Left ventricle myocardium inferior (tissue), 1 donor: Measurements from ENCODE around the gene TMEM185B. TPM values are rescaled to one million over a fixed set of nuclear protein-coding genes. Genes with fewer than 3 reads are reported as not detected.
"Not testable (repeated sequence)": the region's sequence is repeated elsewhere in the genome, so short reads cannot be mapped to it uniquely, and the experiment has no call there.

Experiments used
- DNase-seq: peaks from one replicate; pipeline ENCODE4 v3.0.0-alpha.2; 2020
- H3K27ac ChIP-seq: fragments of 200-600 bp; replicated peaks from 2 replicates; pipeline ENCODE4 v1.8.0; 2021
- H3K27me3 ChIP-seq: fragments of 200-600 bp; 2 replicates; pipeline ENCODE4 v1.8.0; 2021; ENCODE audit warnings: low read depth
- H3K36me3 ChIP-seq: fragments of 200-600 bp; 2 replicates; pipeline ENCODE4 v1.8.0; 2021
- H3K4me1 ChIP-seq: fragments of 200-600 bp; 2 replicates; pipeline ENCODE4 v1.8.0; 2021
- H3K4me3 ChIP-seq: fragments of 200-600 bp; 2 replicates; pipeline ENCODE4 v1.8.0; 2021; ENCODE audit warnings: mild to moderate bottlenecking, moderate library complexity
- H3K9me3 ChIP-seq: fragments of 200-600 bp; replicated peaks from 2 replicates; pipeline ENCODE4 v1.8.0; 2021
- CTCF ChIP-seq: fragments of 200-600 bp; IDR thresholded peaks from 2 replicates; pipeline ENCODE4 v1.8.0; 2021; ENCODE audit warnings: antibody characterized with exemption, mild to moderate bottlenecking, borderline replicate concordance
- intact Hi-C: fragments of 100-400 bp; cut with micrococcal nuclease; formaldehyde crosslinking; loops from one replicate; pipeline ENCODE4 v1.11.0; 2022
- total RNA-seq: library from RNA; stranded (reverse); fragmentation: NEBNext Ultra II Directional; extraction: Animal tissue kit (Norgen Biotek cat#: 25700); gene quantifications from one replicate; pipeline ENCODE4 v1.2.1, GENCODE V29; 2021
- donor health status: DM: no; HTN: yes; CAD: no; lungs with severe emphysema.

Gene TMEM185B
- total RNA-seq, 1 donor from 2014 or later: 21.0 TPM

GRCh38 chr2:120265006-120265405 lies 41.8 kb upstream of the TMEM185B start:
- H3K9me3 ChIP-seq: peaks cover 6% of the 10 kb centered on the region
- peaks cover 58% of the 10 kb centered on the region for H3K4me1 ChIP-seq
- TF ChIP-seq CTCF: no peak
- no peaks in the 10 kb centered on the region for H3K27me3 ChIP-seq
- H3K27ac ChIP-seq: no peak overlapping the region
- no peak overlapping the region for H3K4me3 ChIP-seq
- intact Hi-C loops: no loop called here
- DNase-seq: no peak
- H3K36me3 ChIP-seq: peaks cover 3% of the 10 kb centered on the region

GRCh38 chr2:120262761-120263428 lies 39.7 kb upstream of the TMEM185B start:
- Histone ChIP-seq H3K9me3 (peaks cover 6% of the 10 kb centered on the region), H3K27me3 (no peaks in the 10 kb centered on the region), H3K4me1 (peaks cover 52% of the 10 kb centered on the region), H3K36me3 (no peaks in the 10 kb centered on the region), H3K27ac (no peak overlapping the region), H3K4me3 (no peak overlapping the region)
- intact Hi-C loops: no loop called here
- DNase-seq: no peak
- TF ChIP-seq CTCF: no peak

GRCh38 chr2:120262150-120262549 lies 39.0 kb upstream of the TMEM185B start:
- peaks cover 6% of the 10 kb centered on the region for H3K9me3 ChIP-seq

GRCh38 chr2:120261387-120262006 lies 38.3 kb upstream of the TMEM185B start:
- Histone ChIP-seq H3K4me3 (no peak overlapping the region), H3K36me3 (no peaks in the 10 kb centered on the region), H3K27ac (no peak overlapping the region), H3K27me3 (no peaks in the 10 kb centered on the region), H3K4me1 (peaks cover 60% of the 10 kb centered on the region), H3K9me3 (peaks cover 6% of the 10 kb centered on the region)
- DNase-seq: no peak
- intact Hi-C loops: no loop called here
- no peak for TF ChIP-seq CTCF

More at GRCh38 chr2:120262150-120262549, 39.0 kb upstream of the TMEM185B start:
- Histone ChIP-seq H3K4me1 (peaks cover 60% of the 10 kb centered on the region), H3K4me3 (no peak overlapping the region), H3K27ac (no peak overlapping the region), H3K36me3 (no peaks in the 10 kb centered on the region), H3K27me3 (no peaks in the 10 kb centered on the region)
- intact Hi-C loops: no loop called here
- no peak for TF ChIP-seq CTCF
- DNase-seq: no peak

GRCh38 chr2:120260736-120261135 lies 37.5 kb upstream of the TMEM185B start:
- intact Hi-C loops: no loop called here
- DNase-seq: no peak
- TF ChIP-seq CTCF: no peak
- Histone ChIP-seq H3K9me3 (peaks cover 6% of the 10 kb centered on the region), H3K27ac (peak overlapping the region; percentile 33), H3K4me3 (no peak overlapping the region), H3K4me1 (peaks cover 67% of the 10 kb centered on the region), H3K36me3 (no peaks in the 10 kb centered on the region), H3K27me3 (no peaks in the 10 kb centered on the region)

GRCh38 chr2:120259939-120260338 lies 36.7 kb upstream of the TMEM185B start:
- DNase-seq, H3K4me3 ChIP-seq, H3K9me3 ChIP-seq, H3K36me3 ChIP-seq, intact Hi-C loops, H3K27me3 ChIP-seq: not testable (repeated sequence)
- Histone ChIP-seq H3K4me1 (peaks cover 71% of the 10 kb centered on the region), H3K27ac (peak overlapping the region; percentile 33)
